HCT116 (cell line): ENCODE measurements around the gene ARL13B. TPM values are rescaled to one million over a fixed set of nuclear protein-coding genes. Genes with fewer than 3 reads are reported as not detected.

ENCODE experiments used
- ATAC-seq: fragments of 200-7000 bp; cut with Tn5 transposase; 2 replicates; pipeline ENCODE4 v1.9.1; 2020; ENCODE audit warnings: mild to moderate bottlenecking, moderate library complexity
- BruUV-seq: library from RNA; stranded (reverse); fragments of 400-500 nt; replicated peaks from 2 replicates; lab custom pipeline; 2021; lab: Mats Ljungman, UMichigan
- CTCF ChIA-PET: fragments of 300-600 bp; sonication (Branson Sonifier 250); formaldehyde crosslinking; loops from one replicate; lab custom pipeline; 2021; ENCODE audit warnings: antibody characterized with exemption; lab: Charles Lee
- POLR2A ChIA-PET: fragments of 300-600, 350-600 bp; sonication (Branson Sonifier 250); formaldehyde crosslinking; loops from one replicate; lab custom pipeline; 2021; ENCODE audit warnings: antibody characterized with exemption; lab: Charles Lee
- RAD21 ChIA-PET, 2 experiments: fragments of 300-600 bp; sonication (Branson Sonifier 250); formaldehyde crosslinking; loops; one replicate each; lab custom pipeline; 2023; ENCODE audit warnings: low total read pairs in 2 of 2; ENCODE audit not compliant: uncharacterized antibody in 2 of 2, unreplicated experiment in 2 of 2, low non-redundant PET in 1 of 2; lab: Charles Lee
- DNase-seq: peaks from one replicate; pipeline ENCODE4 v3.0.0-alpha.2; 2010; ENCODE audit warnings: low read depth, low spot score
- H2AFZ ChIP-seq: fragments of 200-600 bp; shearing (Covaris generic), sonication (generic); 2 replicates; pipeline ENCODE4 v1.6.1; 2017; ENCODE audit warnings: low read depth, mixed run types, mixed read lengths, antibody characterized with exemption, low read length; ENCODE audit not compliant: poor library complexity, severe bottlenecking
- H3K27ac ChIP-seq: 2 replicates; pipeline ENCODE4 v1.5.1; 2012; ENCODE audit warnings: low read depth, low read length
- H3K27me3 ChIP-seq: fragments of 200-600 bp; sonication (generic); 2 replicates; pipeline ENCODE4 v1.6.1; 2016; ENCODE audit warnings: mixed run types, low read length, mixed read lengths; ENCODE audit not compliant: insufficient read depth
- H3K36me3 ChIP-seq, 2 experiments: fragments of 200-500 bp in 1 of 2; fragments of 200-600 bp in 1 of 2; sonication (Bioruptor generic) in 1 of 2; sonication (generic) in 1 of 2; 2 replicates each; pipeline versions ENCODE4 v1.5.1 to v1.6.1; 2014 to 2016; ENCODE audit warnings: low read length in 2 of 2, inconsistent platforms in 1 of 2, mixed read lengths in 1 of 2, mixed run types in 1 of 2; ENCODE audit not compliant: insufficient read depth in 2 of 2, control insufficient read depth in 1 of 2
- H3K4me1 ChIP-seq, 2 experiments: fragments of 200-600 bp in 1 of 2; sonication (generic) in 1 of 2; 2 replicates each; pipeline versions ENCODE4 v1.5.1 to v1.6.1; 2012 to 2017; ENCODE audit warnings: low read length in 2 of 2, inconsistent platforms in 1 of 2, mild to moderate bottlenecking in 1 of 2, mixed read lengths in 1 of 2, mixed run types in 1 of 2, moderate library complexity in 1 of 2; ENCODE audit not compliant: insufficient read depth in 2 of 2, control insufficient read depth in 1 of 2
- H3K4me2 ChIP-seq: fragments of 200-600 bp; sonication (generic); 2 replicates; pipeline ENCODE4 v1.6.1; 2017; ENCODE audit warnings: mixed run types, low read length, mixed read lengths
- H3K4me3 ChIP-seq, 2 experiments: fragments of 200-600 bp in 1 of 2; sonication (generic) in 1 of 2; replicated peaks in 1 of 2; 2 replicates each; pipeline ENCODE4 v1.5.1; 2011 to 2016; ENCODE audit warnings: low read length in 2 of 2, control low read depth in 1 of 2, low read depth in 1 of 2, mild to moderate bottlenecking in 1 of 2, mixed read lengths in 1 of 2, mixed run types in 1 of 2
- H3K79me2 ChIP-seq: fragments of 200-600 bp; sonication (generic); 2 replicates; pipeline ENCODE4 v1.6.1; 2017; ENCODE audit warnings: mild to moderate bottlenecking, mixed run types, low read length, moderate library complexity, mixed read lengths; ENCODE audit not compliant: insufficient read depth
- H3K9ac ChIP-seq: fragments of 200-600 bp; sonication (generic); 2 replicates; pipeline ENCODE4 v1.6.1; 2016; ENCODE audit warnings: low read length, mixed read lengths
- H3K9me2 ChIP-seq: fragments of 200-600 bp; sonication (generic), shearing (Covaris generic); 2 replicates; pipeline ENCODE4 v1.6.1; 2017; ENCODE audit warnings: mixed run types, mild to moderate bottlenecking, moderate library complexity; ENCODE audit not compliant: insufficient read depth
- H3K9me3 ChIP-seq, 2 experiments: fragments of 200-500 bp in 1 of 2; fragments of 200-600 bp in 1 of 2; sonication (Bioruptor generic) in 1 of 2; sonication (generic) in 1 of 2; 2 replicates each; pipeline ENCODE4 v1.6.1; 2014 to 2017; ENCODE audit warnings: low read length in 2 of 2, mixed read lengths in 2 of 2, inconsistent platforms in 1 of 2, low read depth in 1 of 2, mild to moderate bottlenecking in 1 of 2, mixed run types in 1 of 2, moderate library complexity in 1 of 2; ENCODE audit not compliant: control insufficient read depth in 1 of 2, insufficient read depth in 1 of 2
- H4K20me1 ChIP-seq: fragments of 200-600 bp; sonication (generic), shearing (Covaris generic); 2 replicates; pipeline ENCODE4 v1.6.1; 2017; ENCODE audit warnings: mixed run types, mild to moderate bottlenecking, moderate library complexity; ENCODE audit not compliant: insufficient read depth
- CTCF ChIP-seq, 3 experiments: fragments of 200-600 bp in 1 of 3; sonication (generic) in 1 of 3; IDR thresholded peaks in 2 of 3; conservative IDR thresholded peaks in 1 of 3; 2 replicates each; pipeline ENCODE4 v1.5.1; 2012 to 2017; ENCODE audit warnings: low read depth in 2 of 3, low read length in 2 of 3, antibody characterized with exemption in 1 of 3, borderline replicate concordance in 1 of 3, control low read depth in 1 of 3, mild to moderate bottlenecking in 1 of 3, mixed read lengths in 1 of 3, mixed run types in 1 of 3, moderate library complexity in 1 of 3; ENCODE audit not compliant: insufficient read depth in 1 of 3
- EGR1 ChIP-seq: IDR thresholded peaks from 2 replicates; pipeline ENCODE4 v1.6.1; 2012; ENCODE audit warnings: low read depth
- REST ChIP-seq: IDR thresholded peaks from 2 replicates; pipeline ENCODE4 v1.6.1; 2012; ENCODE audit warnings: low read depth
- SIN3A ChIP-seq: IDR thresholded peaks from 2 replicates; pipeline ENCODE4 v1.6.1; 2012; ENCODE audit warnings: low read depth
- SP1 ChIP-seq: IDR thresholded peaks from 2 replicates; pipeline ENCODE4 v1.6.1; 2012; ENCODE audit warnings: low read depth
- YY1 ChIP-seq: IDR thresholded peaks from 2 replicates; pipeline ENCODE4 v1.6.1; 2011; ENCODE audit warnings: low read length, low read depth, moderate library complexity, mild to moderate bottlenecking; ENCODE audit not compliant: insufficient replicate concordance; ENCODE audit errors: extremely low read depth
- ZFX ChIP-seq: fragments of 450-650 bp; IDR thresholded peaks from 2 replicates; pipeline ENCODE4 v1.6.1; 2017
- intact Hi-C: fragments of 100-400 bp; cut with micrococcal nuclease; formaldehyde crosslinking; loops from 2 replicates; pipeline ENCODE4 v1.10.0; 2022
- total RNA-seq: library from RNA; stranded (reverse); gene quantifications from one replicate; pipeline ENCODE4 v1.2.1, GENCODE V29; 2021; ENCODE audit not compliant: unreplicated experiment

ARL13B gene
- total RNA-seq, 1 experiment from 2014 or later = 8.2 TPM

DNA sequence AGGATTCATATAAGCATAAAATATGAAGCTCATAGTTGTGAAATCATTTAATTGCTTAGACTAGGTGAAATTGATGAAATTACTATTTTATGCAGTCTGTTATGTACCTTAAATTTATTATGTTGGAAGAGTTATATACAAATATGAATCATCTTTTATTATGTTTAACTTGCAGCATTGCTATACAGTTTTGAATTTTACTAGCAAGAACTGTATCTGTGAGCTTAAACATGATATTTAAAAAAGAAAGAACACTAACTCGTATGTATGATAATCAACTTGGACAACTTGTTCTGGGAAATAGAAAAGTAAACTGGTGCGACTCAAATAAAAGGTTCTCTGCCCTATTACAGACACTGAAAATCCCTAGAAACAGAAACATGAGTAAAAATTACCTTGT is 46.7 kb downstream of the ARL13B start:
- ChIA-PET CTCF (interaction anchor here (2.0 kb wide), 1 partner anchor 22 kb away, joined by 4 read pairs; no protein-coding TSS in a partner anchor), RAD21 (no interaction called here), POLR2A (no interaction called here)
- H3K79me2 ChIP-seq = no peaks in the 10 kb centered on the region
- H3K27ac ChIP-seq = no peak overlapping the region
- no peaks in the 10 kb centered on the region for H3K9me3 ChIP-seq
- no TSS peak for BruUV-seq
- TF ChIP-seq SIN3A (no peak), REST (no peak), ZFX (no peak), EGR1 (no peak)
- H3K36me3 ChIP-seq = no peaks in the 10 kb centered on the region
- no peak overlapping the region for H3K4me2 ChIP-seq
- no peak overlapping the region for H3K4me3 ChIP-seq
- no peak overlapping the region for H3K9ac ChIP-seq
- ATAC-seq = no peak
- peaks cover 6% of the 10 kb centered on the region in 2 experiments for H3K4me1 ChIP-seq
- H3K27me3 ChIP-seq = no peaks in the 10 kb centered on the region
- no peak for DNase-seq
- no peaks in the 10 kb centered on the region for H3K9me2 ChIP-seq
- intact Hi-C loops = no loop called here
- no peaks in the 10 kb centered on the region for H4K20me1 ChIP-seq
- no peak overlapping the region for H2AFZ ChIP-seq

DNA sequence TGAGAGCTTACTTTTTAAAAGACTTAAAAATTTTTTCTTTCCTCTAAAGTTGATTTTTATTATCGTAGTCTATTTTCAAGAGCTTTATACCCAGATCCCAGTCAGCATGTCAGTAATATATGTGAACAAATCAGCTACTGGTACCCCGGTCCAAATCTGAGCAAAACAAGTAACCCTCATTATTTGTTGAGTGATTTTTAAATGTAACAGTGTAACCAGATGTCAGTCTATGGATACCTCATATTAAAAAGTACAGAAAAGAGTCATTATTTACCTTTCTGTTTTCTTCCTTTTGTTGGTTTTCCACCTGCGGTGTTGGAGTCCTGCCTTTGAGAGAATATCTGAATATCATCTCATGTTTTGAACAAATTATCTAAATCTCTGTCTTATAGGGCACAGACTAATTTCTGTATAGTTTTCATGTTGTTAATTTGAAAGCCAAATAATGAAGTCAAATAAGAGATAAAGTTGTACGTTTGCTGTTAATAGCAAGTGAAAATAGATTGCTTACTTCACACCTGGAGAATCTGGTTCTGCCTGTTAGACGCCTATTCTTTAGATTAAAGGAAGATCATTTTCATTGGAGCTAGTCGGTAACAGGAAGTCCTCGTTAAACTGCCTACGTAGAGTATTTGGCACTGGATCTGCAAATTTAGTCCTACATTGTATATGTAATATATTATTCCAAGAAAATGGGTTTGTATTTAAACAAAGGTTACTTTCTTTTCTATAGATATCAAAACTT is 48.3 kb downstream of the ARL13B start, which contains the start of gene STX19:
STX19 (minus strand) TSS at position 505 of the 745 bp plus-strand sequence. CDS start 13,328 bp downstream, outside the sequence.
- POLR2A ChIA-PET = interaction anchor here (1.3 kb wide), 1 partner anchor 35 kb away, joined by 10 read pairs; the partner anchor contains the start of genes DHFR2 and NSUN3
- no peak within 1 kb of the TSS for H3K9ac ChIP-seq
- H4K20me1 ChIP-seq = no peaks in the 10 kb centered on the region
- peaks cover 6% of the 10 kb centered on the region in 2 experiments for H3K4me1 ChIP-seq
- no peak for TF ChIP-seq YY1
- no peak for TF ChIP-seq SIN3A
- TF ChIP-seq CTCF (IDR thresholded peaks at IDR 0.05 in 2 of 3, conservative IDR thresholded peaks at IDR 0.05 in 1 of 3; ENCODE audit: borderline replicate concordance in 1 of 3, insufficient read depth in 1 of 3, low read depth in 2 of 3, low read length in 2 of 3) = no peak
- TF ChIP-seq SP1 = peak; percentile 16; the same call in 1 of the 2 replicates
- intact Hi-C loops = no loop called here
- peak; percentile 2 for DNase-seq
- H2AFZ ChIP-seq = no peak within 1 kb of the TSS
- H3K4me2 ChIP-seq = peak within 1 kb of the TSS; percentile 34
- no peak within 1 kb of the TSS for H3K4me3 ChIP-seq
- no peaks in the 10 kb centered on the region for H3K9me2 ChIP-seq
- no peaks in the 10 kb centered on the region for H3K9me3 ChIP-seq
- no peaks in the 10 kb centered on the region for H3K79me2 ChIP-seq
- no peak for ATAC-seq
- CTCF ChIA-PET = interaction anchor here (1.3 to 1.9 kb wide), 2 partner anchors 9 to 41 kb away, joined by 6 read pairs; no protein-coding TSS in a partner anchor
- RAD21 ChIA-PET = no interaction called here
- no peaks in the 10 kb centered on the region for H3K36me3 ChIP-seq
- no peak within 1 kb of the TSS for H3K27ac ChIP-seq
- no TSS peak for BruUV-seq
- no peaks in the 10 kb centered on the region for H3K27me3 ChIP-seq
